GM20000 (cell line): Measurements from ENCODE around the gene HIGD2B.

Source experiments
- DNase-seq: peaks from one replicate; pipeline ENCODE4 v3.0.0; 2012; ENCODE audit warnings: low spot score
- TF ChIP-seq, protein P1 (sequence below): IDR thresholded peaks from 2 replicates; pipeline ENCODE4 v1.5.1; 2012; ENCODE audit warnings: mild to moderate bottlenecking, control low read depth; ENCODE audit errors: extremely low read depth, missing control alignments

Gene HIGD2B

DNA sequence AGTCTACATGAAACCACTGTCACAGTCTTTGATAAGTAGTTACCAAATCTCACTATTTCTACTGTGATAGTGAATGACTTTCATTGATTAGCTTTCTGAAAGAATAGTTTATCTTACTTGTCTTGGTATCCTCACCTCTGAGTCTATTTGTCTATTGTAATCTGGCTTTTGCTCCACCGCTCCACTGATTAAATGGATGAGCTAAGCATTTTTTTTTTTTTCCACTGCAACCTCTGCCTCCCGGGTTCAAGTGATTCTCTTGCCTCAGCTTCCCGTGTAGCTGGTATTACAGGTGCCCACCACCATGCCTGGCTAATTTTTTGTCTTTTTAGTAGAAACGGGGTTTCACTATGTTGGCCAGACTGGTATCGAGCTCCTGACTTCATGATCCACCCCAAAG, 13.0 kb upstream of the HIGD2B start:
- no peak for DNase-seq
- TF ChIP-seq, protein P1, sequence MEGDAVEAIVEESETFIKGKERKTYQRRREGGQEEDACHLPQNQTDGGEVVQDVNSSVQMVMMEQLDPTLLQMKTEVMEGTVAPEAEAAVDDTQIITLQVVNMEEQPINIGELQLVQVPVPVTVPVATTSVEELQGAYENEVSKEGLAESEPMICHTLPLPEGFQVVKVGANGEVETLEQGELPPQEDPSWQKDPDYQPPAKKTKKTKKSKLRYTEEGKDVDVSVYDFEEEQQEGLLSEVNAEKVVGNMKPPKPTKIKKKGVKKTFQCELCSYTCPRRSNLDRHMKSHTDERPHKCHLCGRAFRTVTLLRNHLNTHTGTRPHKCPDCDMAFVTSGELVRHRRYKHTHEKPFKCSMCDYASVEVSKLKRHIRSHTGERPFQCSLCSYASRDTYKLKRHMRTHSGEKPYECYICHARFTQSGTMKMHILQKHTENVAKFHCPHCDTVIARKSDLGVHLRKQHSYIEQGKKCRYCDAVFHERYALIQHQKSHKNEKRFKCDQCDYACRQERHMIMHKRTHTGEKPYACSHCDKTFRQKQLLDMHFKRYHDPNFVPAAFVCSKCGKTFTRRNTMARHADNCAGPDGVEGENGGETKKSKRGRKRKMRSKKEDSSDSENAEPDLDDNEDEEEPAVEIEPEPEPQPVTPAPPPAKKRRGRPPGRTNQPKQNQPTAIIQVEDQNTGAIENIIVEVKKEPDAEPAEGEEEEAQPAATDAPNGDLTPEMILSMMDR: no peak

DNA sequence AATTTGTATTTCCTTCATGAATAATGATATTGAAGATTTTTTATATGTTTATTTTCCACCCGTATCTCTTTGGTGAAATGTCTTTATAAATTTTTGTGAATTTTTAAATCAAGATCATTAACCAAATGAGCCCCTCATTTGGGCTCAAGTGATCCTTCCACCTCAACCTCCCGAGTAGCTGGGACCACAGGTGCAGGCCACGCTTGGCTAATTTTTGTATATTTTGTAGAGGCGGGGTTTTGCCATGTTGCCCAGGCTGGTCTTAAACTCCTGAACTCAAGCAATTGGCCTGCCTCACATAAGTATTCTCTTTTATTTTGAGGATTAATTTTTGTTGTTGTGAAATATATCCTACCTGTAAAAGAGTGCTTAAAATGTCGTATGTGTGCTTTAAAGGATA, 5.0 kb upstream of the HIGD2B start:
- TF ChIP-seq, protein P1: no peak
- no peak for DNase-seq

DNA sequence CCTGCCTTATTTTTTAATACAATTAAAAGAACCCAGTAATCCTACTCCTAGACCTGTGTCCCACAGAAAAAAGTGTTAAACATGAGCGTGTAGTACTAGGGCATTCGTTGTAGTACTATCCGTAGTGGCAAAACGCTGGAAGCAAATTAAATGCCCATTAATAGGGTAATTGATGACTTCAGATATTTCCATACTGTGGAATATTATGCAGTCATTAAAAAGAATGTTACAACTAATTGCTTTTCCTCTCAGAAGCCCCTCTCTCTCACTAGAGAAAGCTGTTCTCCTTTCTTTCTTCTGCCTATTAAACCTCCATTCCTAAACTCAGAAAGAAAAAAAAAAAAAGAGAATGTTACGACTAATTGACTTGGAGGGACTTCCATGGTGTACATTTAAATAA, 2.7 kb upstream of the HIGD2B start:
- TF ChIP-seq, protein P1: no peak
- DNase-seq: no peak

DNA sequence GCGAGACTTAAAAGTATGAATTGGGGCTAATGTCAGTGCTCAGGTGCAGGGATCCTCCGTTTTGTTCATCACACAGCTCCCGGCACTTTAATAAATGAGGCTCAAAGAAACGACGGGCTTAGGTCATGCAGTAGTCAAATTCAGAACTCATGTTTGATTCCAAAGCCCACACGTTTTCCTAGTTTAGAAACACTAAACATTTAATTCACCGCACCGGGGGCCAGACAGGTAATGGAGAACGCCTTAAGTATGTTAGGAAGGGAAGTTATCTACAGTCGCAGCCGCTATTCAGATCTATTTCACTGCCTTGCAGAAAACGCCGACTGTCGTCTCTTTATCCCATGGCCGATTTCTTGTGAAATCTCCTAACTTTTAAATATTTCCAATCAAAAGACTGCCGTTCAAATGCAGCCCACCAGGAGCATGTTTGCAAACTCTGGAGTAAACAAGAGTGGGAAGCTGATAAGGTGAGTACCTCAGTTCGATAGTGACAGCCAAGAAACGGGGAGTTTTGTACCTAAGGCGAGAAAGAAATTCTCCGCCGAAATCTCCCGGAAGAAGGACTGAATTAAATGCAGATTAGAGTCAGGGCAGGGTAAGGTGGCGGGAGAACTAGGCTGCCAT, 569 bp downstream of the HIGD2B start:
- DNase-seq: no peak

DNA sequence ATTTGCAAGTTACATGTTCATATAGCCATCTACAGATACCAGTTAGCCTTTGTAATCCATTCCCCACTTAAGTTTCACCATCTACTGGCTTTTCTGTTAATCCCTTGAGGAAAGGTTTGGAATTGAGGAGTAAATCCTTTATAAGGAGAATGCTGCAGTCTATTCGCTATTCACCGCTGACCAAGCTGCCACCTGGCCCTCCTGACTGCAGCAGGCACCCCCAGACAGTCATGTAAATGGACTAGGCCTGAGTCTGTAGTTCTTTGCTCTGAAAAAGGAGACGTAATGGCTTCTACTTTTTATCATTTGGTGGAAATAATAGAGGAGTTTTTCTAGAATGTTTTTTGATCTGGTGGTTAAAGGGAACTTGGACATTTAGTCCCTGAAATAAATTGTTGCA, 3.2 kb downstream of the HIGD2B start:
- TF ChIP-seq, protein P1: no peak
- DNase-seq: no peak

More for the DNA sequence above, 569 bp downstream of the HIGD2B start:
- TF ChIP-seq, protein P1: no peak

DNA sequence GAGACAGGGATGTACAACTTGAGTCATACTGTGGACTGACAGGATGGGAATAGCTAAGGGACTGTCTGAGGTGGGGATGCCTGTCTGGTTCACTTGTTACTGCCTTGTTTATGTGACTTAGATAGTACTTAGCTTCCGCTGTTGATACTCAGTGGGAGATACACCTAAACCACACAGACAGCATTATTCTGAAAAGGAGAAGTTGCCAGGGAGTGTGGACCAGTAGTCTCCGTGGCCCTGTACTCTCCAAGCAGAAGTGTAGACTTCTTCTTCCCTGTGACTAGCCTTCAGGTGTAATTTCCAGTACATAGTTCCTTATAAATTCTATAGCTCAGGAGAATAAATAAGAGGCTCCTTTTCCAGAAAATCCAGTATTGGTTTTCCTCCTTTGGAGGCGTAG, 5.1 kb downstream of the HIGD2B start:
- TF ChIP-seq, protein P1: no peak
- DNase-seq: no peak

DNA sequence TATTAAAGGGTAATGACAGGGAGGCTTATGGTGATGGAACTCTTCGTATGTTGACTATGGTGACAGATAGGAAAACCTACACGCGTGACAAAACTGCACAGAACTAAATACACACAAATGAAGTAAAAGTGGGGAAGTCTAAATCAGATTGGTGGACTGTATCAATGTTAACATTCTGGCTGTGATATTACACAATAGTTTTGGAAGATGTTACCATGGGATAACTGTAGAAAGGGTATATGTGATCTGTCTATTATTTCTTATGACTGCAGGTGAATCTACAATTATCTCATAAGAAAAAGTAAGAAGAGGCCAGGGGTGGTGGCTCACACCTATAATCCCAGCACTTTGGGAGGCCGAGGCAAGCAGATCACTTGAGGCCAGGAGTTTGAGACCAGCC, 9.1 kb downstream of the HIGD2B start:
- TF ChIP-seq, protein P1: no peak
- no peak for DNase-seq
